CD8-positive, alpha-beta memory T cell (primary cell): ENCODE measurements around the gene CHRNA3. TPM values are rescaled to one million over a fixed set of nuclear protein-coding genes. Genes with fewer than 3 reads are reported as not detected.
"Not testable (repeated sequence)": the region's sequence is repeated elsewhere in the genome, so short reads cannot be mapped to it uniquely, and the experiment has no call there.

Experiments
- CTCF ChIA-PET: fragments of 350-600 bp; sonication (Branson Sonifier 250); formaldehyde crosslinking; loops from one replicate; lab custom pipeline; 2021; ENCODE audit warnings: antibody characterized with exemption; lab: Charles Lee
- POLR2A ChIA-PET: fragments of 350-600 bp; sonication (Branson Sonifier 250); formaldehyde crosslinking; loops from one replicate; lab custom pipeline; 2021; ENCODE audit warnings: antibody characterized with exemption; lab: Charles Lee
- DNase-seq, 5 donors: peaks; one replicate each; pipeline versions ENCODE4 v3.0.0 to v3.0.0-alpha.2; 2020 to 2022; ENCODE audit warnings: mixed read lengths in 1 of 5
- H3K27ac ChIP-seq: one replicate; pipeline ENCODE4 v1.7.0; 2013; ENCODE audit warnings: low read depth, mild to moderate bottlenecking, low read length, moderate library complexity
- H3K27me3 ChIP-seq: 2 replicates; pipeline ENCODE4 v1.7.0; 2013; ENCODE audit warnings: low read length, mild to moderate bottlenecking; ENCODE audit not compliant: insufficient read depth, poor library complexity, severe bottlenecking
- H3K36me3 ChIP-seq: 2 replicates; pipeline ENCODE4 v1.7.0; 2013; ENCODE audit warnings: mild to moderate bottlenecking, low read length, moderate library complexity; ENCODE audit not compliant: insufficient read depth
- H3K4me1 ChIP-seq: 2 replicates; pipeline ENCODE4 v1.7.0; 2013; ENCODE audit warnings: mild to moderate bottlenecking, low read length, moderate library complexity; ENCODE audit not compliant: insufficient read depth
- H3K4me3 ChIP-seq: 2 replicates; pipeline ENCODE4 v1.7.0; 2013; ENCODE audit warnings: mild to moderate bottlenecking, low read length
- H3K9me3 ChIP-seq: 2 replicates; pipeline ENCODE4 v1.7.0; 2013; ENCODE audit warnings: mild to moderate bottlenecking, low read length
- H3K27ac Mint-ChIP-seq, 8 donors: one replicate each; pipeline ENCODE4 v1.8.0; 2020 to 2021; ENCODE audit warnings: mixed read lengths in 8 of 8, mild to moderate bottlenecking in 6 of 8, inconsistent platforms in 3 of 8, moderate library complexity in 3 of 8
- H3K27me3 Mint-ChIP-seq, 2 donors: one replicate each; pipeline ENCODE4 v1.8.0; 2020 to 2021; ENCODE audit warnings: mixed read lengths in 2 of 2, mild to moderate bottlenecking in 1 of 2, moderate library complexity in 1 of 2
- H3K36me3 Mint-ChIP-seq, 3 donors: one replicate each; pipeline ENCODE4 v1.8.0; 2020 to 2021; ENCODE audit warnings: mixed read lengths in 3 of 3, inconsistent platforms in 1 of 3, mild to moderate bottlenecking in 1 of 3
- H3K4me1 Mint-ChIP-seq, 3 donors: one replicate each; pipeline ENCODE4 v1.8.0; 2020 to 2021; ENCODE audit warnings: mixed read lengths in 3 of 3, inconsistent platforms in 1 of 3, mild to moderate bottlenecking in 1 of 3
- H3K4me3 Mint-ChIP-seq, 7 donors: one replicate each; pipeline ENCODE4 v1.8.0; 2020 to 2021; ENCODE audit warnings: mixed read lengths in 7 of 7, mild to moderate bottlenecking in 6 of 7, moderate library complexity in 4 of 7, inconsistent platforms in 2 of 7
- H3K9me3 Mint-ChIP-seq, 5 donors: one replicate each; pipeline ENCODE4 v1.8.0; 2020 to 2022; ENCODE audit warnings: mixed read lengths in 5 of 5, mild to moderate bottlenecking in 3 of 5, moderate library complexity in 2 of 5, inconsistent platforms in 1 of 5
- polyA plus RNA-seq: library from polyadenylated mRNA; unstranded; fragments of 300-500 nt; fragmentation: Illumina TruSeq; gene quantifications from one replicate; pipeline ENCODE4 v1.2.3, GENCODE V29; 2021
- total RNA-seq, 2 experiments: library from RNA; stranded (reverse); gene quantifications; one replicate each; pipeline ENCODE4 v1.2.3, GENCODE V29; 2021

Gene CHRNA3
- total and polyA plus RNA-seq, 3 experiments from 2014 or later: not detected

GRCh38 chr15:78563092-78563491, 57.7 kb downstream of the CHRNA3 start:
- ChIA-PET POLR2A (interaction anchor here (0.6 kb wide), 1 partner anchor 243 kb away, joined by 4 read pairs; no protein-coding TSS in a partner anchor), CTCF (no interaction called here)
- peaks cover 15 to 23% (median 16%) of the 10 kb centered on the region in 3 donors for H3K4me1 Mint-ChIP-seq

GRCh38 chr15:78561490-78561889, 59.3 kb downstream of the CHRNA3 start:
- Histone ChIP-seq H3K4me3 (no peak overlapping the region), H3K27ac (no peak overlapping the region), H3K27me3 (no peaks in the 10 kb centered on the region), H3K4me1 (peaks cover 14% of the 10 kb centered on the region), H3K9me3 (no peaks in the 10 kb centered on the region), H3K36me3 (no peaks in the 10 kb centered on the region)
- H3K27me3 Mint-ChIP-seq: peaks cover 5 to 6% of the 10 kb centered on the region in 2 donors
- CTCF ChIA-PET: no interaction called here
- no peak for DNase-seq
- no peak overlapping the region for H3K27ac Mint-ChIP-seq
- peaks cover 0 to 5% (median under 1%) of the 10 kb centered on the region in 3 donors for H3K36me3 Mint-ChIP-seq
- no peaks in the 10 kb centered on the region for H3K9me3 Mint-ChIP-seq
- POLR2A ChIA-PET: no interaction called here
- peaks cover 14 to 21% (median 14%) of the 10 kb centered on the region in 3 donors for H3K4me1 Mint-ChIP-seq
- H3K4me3 Mint-ChIP-seq: no peak overlapping the region

More at GRCh38 chr15:78563092-78563491, 57.7 kb downstream of the CHRNA3 start:
- Mint-ChIP-seq H3K27me3 (peaks cover 9 to 15% of the 10 kb centered on the region in 2 donors), H3K4me3 (peak overlapping the region in 2 of 7 donors; percentile 9 to 70), H3K36me3 (peaks cover 0 to 5% (median 1%) of the 10 kb centered on the region in 3 donors), H3K9me3 (no peaks in the 10 kb centered on the region), H3K27ac (no peak overlapping the region)
- no peak for DNase-seq
- Histone ChIP-seq H3K4me3 (no peak overlapping the region), H3K27ac (no peak overlapping the region), H3K27me3 (no peaks in the 10 kb centered on the region), H3K36me3 (no peaks in the 10 kb centered on the region), H3K9me3 (no peaks in the 10 kb centered on the region), H3K4me1 (peaks cover 14% of the 10 kb centered on the region)

GRCh38 chr15:78560201-78560600, 60.6 kb downstream of the CHRNA3 start:
- H3K9me3 Mint-ChIP-seq, H3K36me3 ChIP-seq, H3K27me3 Mint-ChIP-seq, POLR2A ChIA-PET, H3K36me3 Mint-ChIP-seq, DNase-seq, H3K9me3 ChIP-seq, CTCF ChIA-PET, H3K27me3 ChIP-seq, H3K27ac ChIP-seq, H3K27ac Mint-ChIP-seq, H3K4me3 ChIP-seq, H3K4me1 ChIP-seq, H3K4me3 Mint-ChIP-seq: not testable (repeated sequence)
- peaks cover 6 to 10% (median 7%) of the 10 kb centered on the region in 3 donors for H3K4me1 Mint-ChIP-seq

GRCh38 chr15:78552597-78552996, 68.2 kb downstream of the CHRNA3 start:
- POLR2A ChIA-PET: no interaction called here
- no peaks in the 10 kb centered on the region for H3K27me3 ChIP-seq

DNA sequence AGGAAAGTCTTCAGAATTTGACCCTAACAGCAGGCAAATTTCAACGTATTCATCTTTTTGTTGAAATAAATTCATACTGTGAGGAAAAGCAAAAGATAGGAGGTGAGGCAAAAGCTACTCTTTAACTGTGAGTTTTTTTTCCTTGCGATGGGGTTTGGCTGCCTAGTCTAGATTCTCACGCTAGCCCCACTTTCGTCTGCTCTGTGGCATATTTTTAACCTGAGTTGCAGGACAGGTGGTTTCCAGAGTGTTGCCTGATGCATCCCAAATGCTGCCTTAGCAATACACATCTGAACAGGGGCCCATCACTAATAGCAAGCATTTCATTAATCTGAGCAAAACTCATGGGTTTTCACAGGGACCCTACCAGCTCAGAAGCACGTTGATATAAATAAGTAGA, 68.9 kb downstream of the CHRNA3 start:
- Histone ChIP-seq H3K4me3 (no peak overlapping the region), H3K27ac (no peak overlapping the region), H3K36me3 (peaks cover 16% of the 10 kb centered on the region), H3K9me3 (no peaks in the 10 kb centered on the region), H3K27me3 (no peaks in the 10 kb centered on the region), H3K4me1 (no peaks in the 10 kb centered on the region)
- CTCF ChIA-PET: no interaction called here
- POLR2A ChIA-PET: no interaction called here
- DNase-seq: no peak
- Mint-ChIP-seq H3K36me3 (peaks cover 4 to 47% (median 21%) of the 10 kb centered on the region in 3 donors), H3K4me1 (no peaks in the 10 kb centered on the region), H3K27ac (no peak overlapping the region), H3K4me3 (no peak overlapping the region), H3K27me3 (peaks cover 0 to 1% of the 10 kb centered on the region in 2 donors), H3K9me3 (no peaks in the 10 kb centered on the region)

More at GRCh38 chr15:78552597-78552996, 68.2 kb downstream of the CHRNA3 start:
- H3K36me3 ChIP-seq: peaks cover 10% of the 10 kb centered on the region
- no peak for DNase-seq
- H3K36me3 Mint-ChIP-seq: peaks cover 4 to 41% (median 21%) of the 10 kb centered on the region in 3 donors
- H3K27me3 Mint-ChIP-seq: peaks cover 0 to 1% of the 10 kb centered on the region in 2 donors
- no peaks in the 10 kb centered on the region for H3K9me3 Mint-ChIP-seq
- no peak overlapping the region for H3K4me3 Mint-ChIP-seq
- CTCF ChIA-PET: no interaction called here
- no peak overlapping the region for H3K4me3 ChIP-seq
- H3K4me1 ChIP-seq: no peaks in the 10 kb centered on the region
- no peaks in the 10 kb centered on the region for H3K4me1 Mint-ChIP-seq
- no peak overlapping the region for H3K27ac Mint-ChIP-seq
- no peak overlapping the region for H3K27ac ChIP-seq
- no peaks in the 10 kb centered on the region for H3K9me3 ChIP-seq

DNA sequence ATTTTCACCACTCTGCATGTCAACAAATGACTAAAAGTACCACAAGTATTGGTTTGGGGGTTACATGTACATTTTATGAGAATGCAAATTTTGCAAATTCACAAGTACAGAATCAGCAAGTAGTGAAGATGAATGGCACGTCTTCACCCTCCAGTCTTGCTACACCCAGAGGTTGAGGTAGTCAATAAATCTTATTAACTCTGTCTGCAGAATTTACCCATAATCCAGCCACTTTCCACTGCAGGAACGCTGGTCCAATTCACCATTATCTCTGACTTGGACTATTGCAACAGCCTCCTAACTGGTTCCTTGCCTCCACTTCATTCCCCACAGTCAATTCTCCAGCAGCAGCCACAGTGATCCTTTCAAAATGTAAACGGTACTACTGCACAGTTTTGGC, 70.0 kb downstream of the CHRNA3 start:
- no peak overlapping the region for H3K4me3 ChIP-seq
- Mint-ChIP-seq H3K4me3 (no peak overlapping the region), H3K4me1 (no peaks in the 10 kb centered on the region), H3K27ac (no peak overlapping the region), H3K9me3 (no peaks in the 10 kb centered on the region), H3K36me3 (peaks cover 4 to 55% (median 21%) of the 10 kb centered on the region in 3 donors), H3K27me3 (peaks cover 0 to 1% of the 10 kb centered on the region in 2 donors)
- DNase-seq: no peak
- POLR2A ChIA-PET: no interaction called here
- no peaks in the 10 kb centered on the region for H3K9me3 ChIP-seq
- H3K36me3 ChIP-seq: peaks cover 24% of the 10 kb centered on the region
- CTCF ChIA-PET: no interaction called here
- no peak overlapping the region for H3K27ac ChIP-seq
- no peaks in the 10 kb centered on the region for H3K4me1 ChIP-seq
- no peaks in the 10 kb centered on the region for H3K27me3 ChIP-seq

GRCh38 chr15:78550194-78550593, 70.6 kb downstream of the CHRNA3 start:
- peaks cover 0 to 1% of the 10 kb centered on the region in 2 donors for H3K27me3 Mint-ChIP-seq
- no peak overlapping the region for H3K4me3 Mint-ChIP-seq
- Histone ChIP-seq H3K36me3 (peaks cover 31% of the 10 kb centered on the region), H3K9me3 (no peaks in the 10 kb centered on the region), H3K27me3 (no peaks in the 10 kb centered on the region), H3K4me1 (no peaks in the 10 kb centered on the region), H3K4me3 (no peak overlapping the region), H3K27ac (no peak overlapping the region)
- H3K27ac Mint-ChIP-seq: peak overlapping the region in 2 of 8 donors; percentile 17 to 23
- H3K36me3 Mint-ChIP-seq: peaks cover 4 to 61% (median 23%) of the 10 kb centered on the region in 3 donors
- peaks cover 0 to 6% (median 0%) of the 10 kb centered on the region in 3 donors for H3K4me1 Mint-ChIP-seq
- ChIA-PET CTCF (no interaction called here), POLR2A (no interaction called here)
- H3K9me3 Mint-ChIP-seq: no peaks in the 10 kb centered on the region
- no peak for DNase-seq
